Hepatocyte (in vitro differentiated cells): ENCODE data around the gene TBKBP1. TPM values are rescaled to one million over a fixed set of nuclear protein-coding genes. Genes with fewer than 3 reads are reported as not detected.

Experiments used
- DNase-seq: peaks from one replicate; pipeline ENCODE4 v3.0.0-alpha.2; 2016; ENCODE audit warnings: low spot score
- H2AFZ ChIP-seq: fragments of 200-600 bp; sonication (generic); 2 replicates; pipeline ENCODE4 v1.6.0; 2016; ENCODE audit warnings: antibody characterized with exemption, mild to moderate bottlenecking
- H3K27ac ChIP-seq: fragments of 200-600 bp; sonication (generic); 2 replicates; pipeline ENCODE4 v1.5.1; 2016; ENCODE audit warnings: mild to moderate bottlenecking
- H3K27me3 ChIP-seq: fragments of 200-600 bp; sonication (generic); 2 replicates; pipeline ENCODE4 v1.6.1; 2016
- H3K36me3 ChIP-seq: fragments of 200-600 bp; sonication (generic); replicated peaks from 2 replicates; pipeline ENCODE4 v1.5.1; 2016; ENCODE audit warnings: low read depth; ENCODE audit not compliant: insufficient read depth
- H3K4me1 ChIP-seq: fragments of 200-600 bp; sonication (generic); 2 replicates; pipeline ENCODE4 v1.5.1; 2016; ENCODE audit warnings: mild to moderate bottlenecking, moderate library complexity; ENCODE audit not compliant: insufficient read depth
- H3K4me2 ChIP-seq: fragments of 200-600 bp; sonication (generic); 2 replicates; pipeline ENCODE4 v1.6.0; 2016
- H3K4me3 ChIP-seq: fragments of 200-600 bp; sonication (generic); 2 replicates; pipeline ENCODE4 v1.5.1; 2016; ENCODE audit warnings: mild to moderate bottlenecking
- H3K79me2 ChIP-seq: fragments of 200-600 bp; sonication (generic); 2 replicates; pipeline ENCODE4 v1.6.0; 2017; ENCODE audit warnings: mild to moderate bottlenecking
- H3K9me2 ChIP-seq: fragments of 200-600 bp; sonication (generic); replicated peaks from 2 replicates; pipeline ENCODE4 v1.6.0; 2017; ENCODE audit warnings: mild to moderate bottlenecking; ENCODE audit not compliant: insufficient read depth
- H3K9me3 ChIP-seq: fragments of 200-600 bp; sonication (generic); 2 replicates; pipeline ENCODE4 v1.5.1; 2016; ENCODE audit warnings: low read depth, mild to moderate bottlenecking
- H4K20me1 ChIP-seq: fragments of 200-600 bp; sonication (generic); 2 replicates; pipeline ENCODE4 v1.6.0; 2016; ENCODE audit warnings: mild to moderate bottlenecking; ENCODE audit not compliant: insufficient read depth, poor library complexity, severe bottlenecking
- EZH2 ChIP-seq: fragments of 200-600 bp; sonication (generic); IDR thresholded peaks from 2 replicates; pipeline ENCODE4 v1.6.1; 2016; ENCODE audit warnings: antibody characterized with exemption, mild to moderate bottlenecking, borderline replicate concordance
- EZH2phosphoT487 ChIP-seq: fragments of 200-600 bp; sonication (generic); IDR thresholded peaks from one replicate; pipeline ENCODE4 v1.6.1; 2018; ENCODE audit warnings: antibody characterized with exemption, mild to moderate bottlenecking, low read depth, moderate library complexity; ENCODE audit not compliant: unreplicated experiment, severe bottlenecking
- WGBS: methylation state at CpG from one replicate; pipeline ENCODE4 v1.1.6; 2016; ENCODE audit warnings: low lambda C conversion rate; ENCODE audit errors: missing lambda C conversion rate; 5-methylcytosine and 5-hydroxymethylcytosine counted together
- polyA plus RNA-seq: library from polyadenylated mRNA; unstranded; fragments of >200 nt; fragmentation: Nextera tagmentation; extraction: Ambion mirVana; gene quantifications from 2 replicates; pipeline ENCODE4 v1.2.1, GENCODE V29; 2016
- total RNA-seq: library from RNA; depleted of rRNA; stranded (reverse); fragments of >200 nt; gene quantifications from 2 replicates; pipeline ENCODE4 v1.2.3, GENCODE V29; 2014
- TF ChIP-seq, protein P1 (sequence below): fragments of 200-600 bp; sonication (generic); IDR thresholded peaks from 2 replicates; pipeline ENCODE4 v1.5.1; 2016; ENCODE audit warnings: antibody characterized with exemption, mild to moderate bottlenecking; ENCODE audit not compliant: poor library complexity

Gene TBKBP1
- total and polyA plus RNA-seq, 2 experiments from 2014 or later = 7.5 to 17.8 TPM

DNA sequence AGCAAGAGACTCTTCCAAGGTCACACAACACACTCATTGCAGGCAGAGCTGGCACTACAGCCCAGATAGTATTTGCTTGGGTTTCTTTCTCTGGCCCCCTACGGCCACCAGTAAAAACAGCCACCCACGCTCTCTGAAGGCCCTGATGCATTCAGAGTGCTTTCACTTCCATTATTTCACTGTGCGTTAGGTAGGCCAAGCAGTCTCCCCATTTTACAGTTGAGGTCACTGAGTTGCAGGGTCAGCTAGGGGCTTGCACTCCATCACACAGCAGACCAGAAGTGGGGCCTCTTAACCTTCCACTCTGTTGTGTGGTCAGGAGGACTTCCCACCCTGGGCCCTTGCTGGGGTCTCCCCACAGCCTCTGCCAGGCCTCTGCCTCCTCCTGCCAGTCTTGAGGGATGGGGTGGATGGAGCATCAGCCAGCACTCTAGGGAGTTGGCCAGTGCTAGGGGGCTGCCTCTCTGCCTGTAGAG is 41.6 kb downstream of the TBKBP1 start:
- Histone ChIP-seq H3K36me3 (no peaks in the 10 kb centered on the region), H4K20me1 (no peaks in the 10 kb centered on the region), H3K4me3 (no peak overlapping the region), H3K27ac (no peak overlapping the region), H3K9me3 (no peaks in the 10 kb centered on the region), H3K4me2 (no peak overlapping the region), H3K27me3 (peaks cover 65% of the 10 kb centered on the region), H3K4me1 (no peaks in the 10 kb centered on the region), H2AFZ (no peak overlapping the region), H3K9me2 (no peaks in the 10 kb centered on the region), H3K79me2 (no peaks in the 10 kb centered on the region)
- TF ChIP-seq, protein P1, sequence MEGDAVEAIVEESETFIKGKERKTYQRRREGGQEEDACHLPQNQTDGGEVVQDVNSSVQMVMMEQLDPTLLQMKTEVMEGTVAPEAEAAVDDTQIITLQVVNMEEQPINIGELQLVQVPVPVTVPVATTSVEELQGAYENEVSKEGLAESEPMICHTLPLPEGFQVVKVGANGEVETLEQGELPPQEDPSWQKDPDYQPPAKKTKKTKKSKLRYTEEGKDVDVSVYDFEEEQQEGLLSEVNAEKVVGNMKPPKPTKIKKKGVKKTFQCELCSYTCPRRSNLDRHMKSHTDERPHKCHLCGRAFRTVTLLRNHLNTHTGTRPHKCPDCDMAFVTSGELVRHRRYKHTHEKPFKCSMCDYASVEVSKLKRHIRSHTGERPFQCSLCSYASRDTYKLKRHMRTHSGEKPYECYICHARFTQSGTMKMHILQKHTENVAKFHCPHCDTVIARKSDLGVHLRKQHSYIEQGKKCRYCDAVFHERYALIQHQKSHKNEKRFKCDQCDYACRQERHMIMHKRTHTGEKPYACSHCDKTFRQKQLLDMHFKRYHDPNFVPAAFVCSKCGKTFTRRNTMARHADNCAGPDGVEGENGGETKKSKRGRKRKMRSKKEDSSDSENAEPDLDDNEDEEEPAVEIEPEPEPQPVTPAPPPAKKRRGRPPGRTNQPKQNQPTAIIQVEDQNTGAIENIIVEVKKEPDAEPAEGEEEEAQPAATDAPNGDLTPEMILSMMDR = no peak
- TF ChIP-seq EZH2phosphoT487 (no peak), EZH2 (no peak)
- DNase-seq = no peak
- 84% methylated on average over 3 of the region's 3 CpGs for WGBS

DNA sequence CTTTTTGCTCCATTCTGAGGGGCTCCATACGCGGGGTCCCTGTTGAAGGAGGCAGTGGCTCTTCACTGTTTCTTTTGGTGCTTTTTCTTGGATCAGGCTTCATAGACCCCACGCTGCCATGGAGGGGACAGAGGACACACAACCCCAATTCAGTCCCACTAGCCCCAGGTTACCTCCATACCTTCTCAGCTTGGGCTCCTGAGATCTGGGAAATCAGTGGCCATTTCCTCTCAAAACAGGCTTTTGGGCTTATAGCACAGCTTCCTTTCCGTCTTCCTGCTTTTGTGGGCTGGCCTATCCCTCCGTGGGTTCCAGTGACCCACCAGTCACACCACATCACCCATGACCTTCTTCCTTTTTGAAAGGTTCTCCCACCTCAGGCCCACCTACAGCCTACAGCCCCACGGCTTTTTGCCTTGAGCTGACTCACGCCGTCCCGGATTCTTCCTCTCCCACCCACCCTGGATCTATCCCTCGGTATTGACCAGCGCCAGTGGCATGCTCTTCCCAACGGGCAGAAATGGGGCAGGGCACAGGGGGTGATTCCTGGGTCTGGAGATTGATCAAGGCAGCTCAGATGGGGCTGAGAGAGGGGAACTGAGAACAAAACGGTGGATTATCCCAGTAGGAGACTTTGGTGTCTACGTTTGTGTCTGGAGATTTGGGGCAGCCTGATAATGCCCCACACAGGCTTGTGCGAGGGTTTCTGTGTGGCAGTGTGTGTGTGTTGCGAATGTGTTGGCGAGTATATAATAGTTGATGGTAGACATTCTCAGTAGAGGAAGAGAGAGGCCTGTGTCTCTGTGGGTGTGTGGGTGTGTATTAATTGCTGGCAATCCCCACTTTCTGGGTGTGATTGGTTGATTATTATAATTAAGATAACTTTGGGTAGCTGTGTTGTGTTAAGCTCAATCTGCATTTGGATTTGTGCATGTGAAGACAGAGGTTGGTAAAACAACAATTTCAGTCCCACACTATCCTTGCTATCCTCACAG is 42.8 kb downstream of the TBKBP1 start:
- H3K79me2 ChIP-seq = no peaks in the 10 kb centered on the region
- H2AFZ ChIP-seq = no peak overlapping the region
- no peaks in the 10 kb centered on the region for H3K36me3 ChIP-seq
- no peaks in the 10 kb centered on the region for H3K4me1 ChIP-seq
- no peak overlapping the region for H3K4me2 ChIP-seq
- H3K9me2 ChIP-seq = no peaks in the 10 kb centered on the region
- H3K27me3 ChIP-seq = peaks cover 57% of the 10 kb centered on the region
- TF ChIP-seq EZH2 = no peak
- TF ChIP-seq, protein P1 = no peak
- no peak overlapping the region for H3K27ac ChIP-seq
- WGBS = 77% methylated on average over 17 of the region's 17 CpGs
- H3K4me3 ChIP-seq = no peak overlapping the region
- H4K20me1 ChIP-seq = no peaks in the 10 kb centered on the region
- DNase-seq = no peak
- H3K9me3 ChIP-seq = no peaks in the 10 kb centered on the region

DNA sequence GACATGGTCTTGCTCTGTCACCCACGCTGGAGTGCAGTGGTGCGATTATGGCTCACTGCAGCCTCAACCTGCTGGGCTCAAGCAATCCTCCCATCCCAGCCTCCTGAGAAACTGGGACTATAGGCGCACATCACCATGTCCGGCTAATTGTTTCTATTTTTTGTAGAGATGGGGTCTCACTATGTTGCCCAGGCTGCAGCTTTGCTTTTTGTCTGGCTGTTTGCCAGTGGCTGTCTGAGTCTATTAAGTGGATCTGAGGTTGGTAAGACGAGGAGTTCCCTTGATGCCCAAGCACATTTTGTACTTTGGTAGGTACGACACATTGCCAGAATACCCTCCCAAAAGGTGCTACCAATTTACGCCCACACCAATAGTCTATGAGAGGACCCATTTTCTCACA is 44.2 kb downstream of the TBKBP1 start:
- Histone ChIP-seq H3K9me3 (no peaks in the 10 kb centered on the region), H2AFZ (no peak overlapping the region), H3K36me3 (no peaks in the 10 kb centered on the region), H4K20me1 (no peaks in the 10 kb centered on the region), H3K4me1 (no peaks in the 10 kb centered on the region), H3K79me2 (no peaks in the 10 kb centered on the region), H3K27me3 (peaks cover 50% of the 10 kb centered on the region), H3K4me2 (no peak overlapping the region), H3K4me3 (no peak overlapping the region), H3K27ac (no peak overlapping the region), H3K9me2 (no peaks in the 10 kb centered on the region)
- TF ChIP-seq EZH2phosphoT487 = no peak
- TF ChIP-seq, protein P1 = no peak
- no peak for TF ChIP-seq EZH2
- WGBS = 87% methylated on average over 7 of the region's 7 CpGs
- no peak for DNase-seq
